ENCODE measurements around the gene SCUBE1. TPM values are rescaled to one million over a fixed set of nuclear protein-coding genes. Genes with fewer than 3 reads are reported as not detected.

Gene SCUBE1
- total and polyA plus RNA-seq, 5 donors = 0.03 to 1.3 (median 0.33) TPM; not detected in 1

DNA sequence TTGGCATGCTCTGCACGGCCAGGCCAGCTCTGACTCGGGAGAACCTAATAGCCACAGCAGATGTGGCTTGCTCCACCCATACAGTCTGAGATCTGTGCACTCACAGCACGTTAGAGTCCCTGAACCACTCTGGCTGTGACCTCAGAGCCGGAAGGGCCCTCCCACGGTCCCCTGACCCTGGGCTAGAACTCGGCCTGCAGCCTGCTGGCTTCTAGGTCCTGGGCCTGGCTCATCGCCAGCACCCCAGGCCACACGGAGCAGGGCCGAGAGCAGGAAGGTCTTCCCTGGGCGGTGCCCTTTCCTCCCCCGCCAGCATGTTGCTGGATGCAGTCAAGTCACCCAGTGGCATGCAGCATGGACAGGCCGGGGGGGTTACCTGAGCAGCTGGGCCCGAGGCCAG lies 120.9 kb downstream of the SCUBE1 start:
- no peak overlapping the region for H3K27ac ChIP-seq (ENCODE audit: low read length)
- peak; percentile 57 to 83 for ATAC-seq
- 46% methylated on average over 13 of the region's 13 CpGs for WGBS

GRCh38 chr22:43220625-43221380 lies 122.4 kb downstream of the SCUBE1 start:
- intact Hi-C loops (cut with DNase I) = no loop called here
- 90% methylated on average over 22 of the region's 22 CpGs for WGBS
- Histone ChIP-seq H3K9me3 (ENCODE audit: control insufficient read depth, low read length) (no peaks in the 10 kb centered on the region), H3K27ac (ENCODE audit: low read length) (no peak overlapping the region), H3K4me3 (ENCODE audit: low read length) (no peak overlapping the region), H3K4me1 (ENCODE audit: control insufficient read depth, insufficient read depth, low read length) (no peaks in the 10 kb centered on the region), H3K27me3 (ENCODE audit: control insufficient read depth, insufficient read depth) (no peaks in the 10 kb centered on the region)
- DNase-seq = no peak
- no peak for ATAC-seq

More for the DNA sequence above, 120.9 kb downstream of the SCUBE1 start:
- no peak overlapping the region for H3K4me3 ChIP-seq (ENCODE audit: low read length)
- no peaks in the 10 kb centered on the region for H3K4me1 ChIP-seq (ENCODE audit: control insufficient read depth, insufficient read depth, low read length)
- H3K27me3 ChIP-seq (ENCODE audit: control insufficient read depth, insufficient read depth) = no peaks in the 10 kb centered on the region
- DNase-seq = peak; percentile 56 to 80 (median 80)
- no peaks in the 10 kb centered on the region for H3K9me3 ChIP-seq (ENCODE audit: control insufficient read depth, low read length)
- intact Hi-C loops (cut with DNase I) = no loop called here

DNA sequence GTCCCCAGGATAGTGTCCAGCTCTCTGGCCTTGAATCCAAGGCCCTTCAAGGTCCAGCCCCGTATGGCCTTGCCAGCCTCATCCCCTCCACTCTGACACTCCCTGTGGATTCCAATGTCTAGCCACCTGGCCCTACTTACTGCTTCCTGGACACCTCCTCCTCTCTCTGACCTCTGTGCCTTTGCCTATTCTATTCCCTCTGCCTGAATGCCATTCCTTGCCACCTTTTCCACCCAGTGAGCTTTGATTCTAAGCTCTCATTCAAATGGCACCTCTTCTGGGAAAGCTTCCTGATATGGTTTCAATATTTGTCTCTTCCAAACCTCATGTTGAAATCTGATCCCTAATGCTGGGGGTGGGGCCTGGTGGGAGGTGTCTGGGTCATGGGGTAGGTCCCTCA lies 124.4 kb downstream of the SCUBE1 start:
- no peaks in the 10 kb centered on the region for H3K9me3 ChIP-seq (ENCODE audit: control insufficient read depth, low read length)
- no peak overlapping the region for H3K27ac ChIP-seq (ENCODE audit: low read length)
- 76% methylated on average over 1 of the region's 1 CpG for WGBS
- no peak for DNase-seq
- no peaks in the 10 kb centered on the region for H3K4me1 ChIP-seq (ENCODE audit: control insufficient read depth, insufficient read depth, low read length)
- no peak overlapping the region for H3K4me3 ChIP-seq (ENCODE audit: low read length)
- H3K27me3 ChIP-seq (ENCODE audit: control insufficient read depth, insufficient read depth) = no peaks in the 10 kb centered on the region
- ATAC-seq = no peak
- intact Hi-C loops (cut with DNase I) = no loop called here

DNA sequence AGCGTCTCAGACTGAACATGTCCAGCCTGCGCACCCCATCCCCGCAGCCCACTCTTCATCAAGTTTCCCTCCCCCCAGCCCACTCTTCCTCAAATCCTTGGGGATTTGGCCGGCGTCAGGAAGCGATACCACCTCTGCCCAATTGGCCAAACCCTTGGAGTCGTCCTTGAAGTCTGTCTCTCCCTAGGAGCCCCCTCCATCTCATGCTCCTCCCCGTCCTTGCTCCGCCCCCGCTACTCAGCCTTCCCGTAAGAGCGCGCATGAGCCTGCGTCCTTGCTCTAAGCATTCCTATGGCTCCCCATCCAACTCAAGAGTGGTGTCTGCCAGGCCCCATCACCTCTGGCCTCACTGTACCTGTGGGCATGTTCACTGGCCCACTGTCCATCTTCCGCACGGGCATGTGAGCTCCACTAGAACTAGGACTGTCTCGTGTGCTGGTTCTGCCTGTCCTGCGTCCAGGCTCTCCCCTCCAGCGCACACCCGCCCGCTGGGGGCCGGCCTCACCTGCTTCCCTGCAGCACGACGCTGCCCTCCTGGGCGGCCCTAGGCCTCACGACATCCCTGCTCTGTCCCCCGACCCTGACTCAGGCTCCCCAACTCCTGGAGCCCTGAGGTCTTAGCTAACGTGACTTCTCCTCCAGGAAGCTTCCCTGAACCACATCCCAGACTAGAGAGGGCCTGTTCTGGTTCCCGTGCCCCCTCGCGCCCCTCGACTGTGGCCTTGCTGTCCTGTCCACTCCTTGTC lies 125.7 kb downstream of the SCUBE1 start:
- H3K4me3 ChIP-seq (ENCODE audit: low read length) = no peak overlapping the region
- H3K4me1 ChIP-seq (ENCODE audit: control insufficient read depth, insufficient read depth, low read length) = no peaks in the 10 kb centered on the region
- H3K27me3 ChIP-seq (ENCODE audit: control insufficient read depth, insufficient read depth) = no peaks in the 10 kb centered on the region
- intact Hi-C loops (cut with DNase I) = no loop called here
- no peak for ATAC-seq
- DNase-seq = peak in 2 of 3 donors; percentile 17 to 24
- no peaks in the 10 kb centered on the region for H3K9me3 ChIP-seq (ENCODE audit: control insufficient read depth, low read length)
- H3K27ac ChIP-seq (ENCODE audit: low read length) = no peak overlapping the region
- 70% methylated on average over 32 of the region's 32 CpGs for WGBS

DNA sequence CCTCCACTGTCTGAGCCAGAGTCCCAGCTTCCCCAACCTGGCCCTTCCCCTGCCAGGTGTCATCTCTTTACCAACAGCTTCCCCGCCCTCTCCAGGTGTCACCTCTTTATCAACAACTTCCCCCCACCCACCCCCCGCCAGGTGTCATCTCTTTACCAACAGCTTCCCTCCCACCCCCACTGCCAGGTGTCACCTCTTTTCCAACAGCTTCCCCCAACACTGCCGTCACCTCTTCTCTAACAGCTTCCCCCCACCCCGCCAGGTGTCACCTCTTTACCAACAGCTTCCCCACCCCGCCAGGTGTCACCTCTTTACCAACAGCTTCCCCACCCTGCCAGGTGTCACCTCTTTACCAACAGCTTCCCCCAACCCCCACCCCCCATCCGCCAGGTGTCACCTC lies 126.4 kb downstream of the SCUBE1 start:
- no peak for ATAC-seq
- Histone ChIP-seq H3K27ac (ENCODE audit: low read length) (no peak overlapping the region), H3K27me3 (ENCODE audit: control insufficient read depth, insufficient read depth) (no peaks in the 10 kb centered on the region), H3K4me1 (ENCODE audit: control insufficient read depth, insufficient read depth, low read length) (no peaks in the 10 kb centered on the region), H3K9me3 (ENCODE audit: control insufficient read depth, low read length) (no peaks in the 10 kb centered on the region), H3K4me3 (ENCODE audit: low read length) (no peak overlapping the region)
- intact Hi-C loops (cut with DNase I) = no loop called here
- 72% methylated on average over 6 of the region's 6 CpGs for WGBS
- DNase-seq = peak in 1 of 3 donors; percentile 32

DNA sequence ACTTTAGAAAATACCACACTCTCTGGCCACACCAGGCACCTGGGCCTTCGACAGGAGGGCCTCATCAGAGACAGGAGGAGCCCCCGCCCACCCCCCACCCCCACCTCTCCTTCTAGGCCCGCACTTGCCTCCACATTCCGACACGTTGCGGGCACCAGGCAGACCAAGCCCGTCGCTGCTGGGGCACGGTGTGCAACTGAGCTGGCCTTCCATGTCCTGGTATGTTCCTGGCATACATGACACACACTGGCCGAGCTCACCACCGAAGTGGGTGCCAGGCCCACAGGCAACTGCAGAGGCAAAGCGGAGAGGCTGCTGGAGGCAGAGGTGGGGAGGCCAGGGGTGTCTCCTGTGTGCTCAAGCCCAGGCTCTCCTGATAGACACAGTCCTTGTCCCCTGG lies 129.2 kb downstream of the SCUBE1 start:
- intact Hi-C loops (cut with DNase I) = no loop called here
- no peak for DNase-seq
- no peak overlapping the region for H3K27ac ChIP-seq (ENCODE audit: low read length)
- H3K4me1 ChIP-seq (ENCODE audit: control insufficient read depth, insufficient read depth, low read length) = no peaks in the 10 kb centered on the region
- H3K27me3 ChIP-seq (ENCODE audit: control insufficient read depth, insufficient read depth) = no peaks in the 10 kb centered on the region
- H3K4me3 ChIP-seq (ENCODE audit: low read length) = no peak overlapping the region
- H3K9me3 ChIP-seq (ENCODE audit: control insufficient read depth, low read length) = no peaks in the 10 kb centered on the region
- no peak for ATAC-seq
- WGBS = 80% methylated on average over 12 of the region's 12 CpGs

DNA sequence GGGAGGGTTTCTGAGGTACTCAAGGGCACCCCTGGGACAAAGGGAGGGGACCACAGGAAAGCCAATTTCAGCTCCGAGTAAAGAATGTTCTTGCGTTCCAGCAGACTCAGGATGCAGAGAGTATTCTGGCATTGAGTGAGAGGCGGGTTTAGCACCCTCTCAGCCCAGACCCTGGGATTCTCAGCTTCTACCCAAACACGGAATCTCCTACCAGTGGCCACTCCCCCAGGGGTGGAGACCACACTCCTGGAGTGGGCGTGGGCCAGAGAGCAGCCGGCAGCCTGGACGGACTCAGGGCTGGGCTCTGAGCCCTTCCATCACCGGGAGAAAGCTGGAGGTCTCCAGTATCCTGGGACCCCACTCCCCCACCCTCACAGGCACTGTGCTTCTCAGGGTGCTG lies 130.1 kb downstream of the SCUBE1 start:
- WGBS = 17% methylated on average over 8 of the region's 8 CpGs

GRCh38 chr22:43212434-43212952 lies 130.7 kb downstream of the SCUBE1 start:
- H3K27me3 ChIP-seq (ENCODE audit: control insufficient read depth, insufficient read depth) = no peaks in the 10 kb centered on the region
- intact Hi-C loops (cut with DNase I) = no loop called here
- no peak for ATAC-seq
- WGBS = 90% methylated on average over 23 of the region's 23 CpGs
- no peak overlapping the region for H3K4me3 ChIP-seq (ENCODE audit: low read length)
- no peak overlapping the region for H3K27ac ChIP-seq (ENCODE audit: low read length)
- DNase-seq = no peak
- no peaks in the 10 kb centered on the region for H3K4me1 ChIP-seq (ENCODE audit: control insufficient read depth, insufficient read depth, low read length)
- no peaks in the 10 kb centered on the region for H3K9me3 ChIP-seq (ENCODE audit: control insufficient read depth, low read length)

More for the DNA sequence above, 130.1 kb downstream of the SCUBE1 start:
- peak; percentile 21 to 25 for ATAC-seq
- Histone ChIP-seq H3K4me1 (ENCODE audit: control insufficient read depth, insufficient read depth, low read length) (no peaks in the 10 kb centered on the region), H3K27ac (ENCODE audit: low read length) (no peak overlapping the region), H3K9me3 (ENCODE audit: control insufficient read depth, low read length) (no peaks in the 10 kb centered on the region), H3K27me3 (ENCODE audit: control insufficient read depth, insufficient read depth) (no peaks in the 10 kb centered on the region), H3K4me3 (ENCODE audit: low read length) (no peak overlapping the region)
- intact Hi-C loops (cut with DNase I) = no loop called here
- DNase-seq = no peak

GRCh38 chr22:43211941-43212433 lies 131.2 kb downstream of the SCUBE1 start:
- intact Hi-C loops (cut with DNase I) = no loop called here
- Histone ChIP-seq H3K4me1 (ENCODE audit: control insufficient read depth, insufficient read depth, low read length) (no peaks in the 10 kb centered on the region), H3K27me3 (ENCODE audit: control insufficient read depth, insufficient read depth) (no peaks in the 10 kb centered on the region), H3K9me3 (ENCODE audit: control insufficient read depth, low read length) (no peaks in the 10 kb centered on the region), H3K4me3 (ENCODE audit: low read length) (no peak overlapping the region), H3K27ac (ENCODE audit: low read length) (no peak overlapping the region)
- ATAC-seq (no peak), DNase-seq (no peak)
- 85% methylated on average over 13 of the region's 13 CpGs for WGBS

- intact Hi-C loops (cut with DNase I) = no loop called here
- 91% methylated on average over 34 of the region's 34 CpGs for WGBS
- Histone ChIP-seq H3K27ac (ENCODE audit: low read length) (no peak overlapping the region), H3K4me3 (ENCODE audit: low read length) (no peak overlapping the region), H3K27me3 (ENCODE audit: control insufficient read depth, insufficient read depth) (no peaks in the 10 kb centered on the region), H3K9me3 (ENCODE audit: control insufficient read depth, low read length) (no peaks in the 10 kb centered on the region), H3K4me1 (ENCODE audit: control insufficient read depth, insufficient read depth, low read length) (no peaks in the 10 kb centered on the region)
- no peak for ATAC-seq
- no peak for DNase-seq
Observed at GRCh38 chr22:43210631-43211515, 132.3 kb downstream of the SCUBE1 start.

Data from right cardiac atrium (tissue), 5 donors.